ENCODE results near the gene DCBLD1.

DCBLD1 gene

DNA sequence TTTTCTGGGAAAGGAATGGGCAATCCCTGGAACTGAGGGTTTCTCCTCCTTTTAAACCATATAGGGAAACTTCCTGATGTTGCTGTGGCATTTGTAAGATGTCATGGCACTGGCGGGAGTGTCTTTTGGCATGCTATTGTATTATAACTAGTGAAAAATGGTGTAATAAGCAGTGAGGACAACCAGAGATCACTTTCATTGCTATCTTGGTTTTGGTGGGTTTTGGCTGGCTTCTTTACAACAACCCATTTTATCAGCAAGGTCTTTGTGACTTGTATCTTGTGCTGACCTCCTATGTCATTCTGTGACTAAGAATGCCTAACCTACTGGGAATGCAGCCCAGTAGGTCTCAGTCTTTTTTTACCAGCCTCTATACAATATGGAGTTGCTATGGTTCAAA is 9.1 kb upstream of the DCBLD1 start:
- no peak for DNase-seq

DNA sequence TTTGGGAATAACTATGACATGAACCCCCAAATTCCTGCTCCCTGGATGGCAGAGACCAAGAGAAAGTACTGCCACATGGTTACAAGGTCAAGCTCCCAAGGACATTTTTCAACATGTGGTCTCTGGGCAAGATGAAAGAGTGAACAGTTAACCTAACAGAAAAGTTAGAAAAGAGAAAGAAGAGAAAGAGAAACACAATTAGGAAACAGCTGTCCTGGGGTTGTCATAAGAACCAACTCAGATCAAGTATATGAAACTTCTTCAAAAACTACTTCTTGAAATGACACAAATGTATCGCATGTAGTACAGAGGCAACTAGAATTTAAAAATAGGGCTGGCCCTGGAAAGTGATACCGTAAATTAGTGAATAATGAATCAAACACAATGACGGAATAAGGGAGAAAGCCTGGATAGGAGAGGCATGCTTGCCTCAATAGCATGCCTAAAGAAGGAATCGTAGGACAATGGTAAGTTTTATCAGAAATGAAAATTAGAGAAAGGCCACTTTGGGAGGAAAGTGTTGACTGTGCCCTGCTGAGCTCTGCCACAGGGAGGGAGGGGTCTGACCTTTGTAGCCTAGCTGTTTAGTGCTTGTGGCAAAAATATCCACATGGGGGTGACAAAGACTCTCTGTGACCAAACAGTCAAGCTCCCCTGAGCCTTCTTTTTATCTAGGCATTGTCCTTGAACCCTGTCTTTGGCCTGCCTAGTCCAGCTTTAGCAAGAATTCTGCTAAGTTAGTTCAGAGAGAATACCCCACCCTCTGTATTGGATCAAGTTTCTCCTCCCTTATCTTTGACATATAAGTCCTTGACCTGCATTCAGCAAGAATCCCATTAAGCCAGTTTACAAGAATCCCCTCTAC is 4.3 kb upstream of the DCBLD1 start:
- no peak for DNase-seq

DNA sequence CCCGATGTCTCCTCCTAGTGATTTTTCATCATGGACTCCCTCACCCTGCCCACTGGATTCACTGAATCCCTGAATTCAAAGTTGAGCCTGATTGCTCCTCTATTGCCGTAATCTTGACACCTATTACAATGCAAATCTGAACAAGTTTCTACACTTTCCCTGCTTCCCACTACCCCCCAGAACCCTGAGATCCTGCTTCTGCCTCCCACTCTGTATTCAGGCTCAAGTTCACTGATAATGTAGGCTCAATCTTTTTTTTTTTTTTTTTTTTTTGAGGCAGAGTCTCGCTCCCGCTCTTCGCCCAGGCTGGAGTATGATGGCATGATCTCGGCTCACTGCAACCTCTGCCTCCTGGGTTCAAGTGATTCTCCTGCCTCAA is 3.6 kb upstream of the DCBLD1 start:
- no peak for DNase-seq

DNA sequence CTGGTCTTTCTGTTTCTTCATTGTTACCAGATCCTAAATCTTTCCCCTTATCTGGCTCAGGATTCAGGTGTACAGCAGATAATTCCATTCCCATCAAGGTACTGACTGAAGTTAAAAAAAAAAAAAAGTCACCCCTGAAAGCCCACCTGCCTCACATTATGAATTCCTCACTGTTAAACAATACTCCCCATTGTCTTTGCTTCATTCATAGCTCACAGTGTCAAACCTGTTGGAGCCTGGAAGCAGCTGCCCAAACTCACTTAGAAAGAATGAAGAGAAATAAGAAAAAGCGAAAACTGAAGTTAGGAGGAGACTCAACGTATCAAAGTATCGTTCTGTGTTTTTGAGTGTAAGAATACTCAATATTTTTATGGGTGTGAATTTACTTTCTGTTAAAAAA is 1.8 kb upstream of the DCBLD1 start:
- no peak for DNase-seq

GRCh38 chr6:117481278-117481925 is 1.1 kb upstream of the DCBLD1 start:
- no peak for DNase-seq

DNA sequence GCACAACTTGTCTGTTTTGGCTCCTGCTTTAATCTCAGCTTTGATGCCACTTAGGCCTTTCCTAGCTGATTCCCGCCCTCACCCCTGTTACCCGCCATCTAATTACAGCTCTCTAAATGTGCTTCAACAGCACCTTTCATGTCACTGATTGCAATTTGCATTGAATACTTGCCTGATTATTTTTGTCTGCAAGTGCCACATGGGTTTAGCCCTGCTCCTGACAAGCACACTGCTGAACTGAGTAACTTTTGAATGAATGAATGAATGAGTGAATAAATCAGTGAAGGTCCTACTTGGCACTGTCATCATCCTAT is 591 bp upstream of the DCBLD1 start:
- no peak for DNase-seq

DNA sequence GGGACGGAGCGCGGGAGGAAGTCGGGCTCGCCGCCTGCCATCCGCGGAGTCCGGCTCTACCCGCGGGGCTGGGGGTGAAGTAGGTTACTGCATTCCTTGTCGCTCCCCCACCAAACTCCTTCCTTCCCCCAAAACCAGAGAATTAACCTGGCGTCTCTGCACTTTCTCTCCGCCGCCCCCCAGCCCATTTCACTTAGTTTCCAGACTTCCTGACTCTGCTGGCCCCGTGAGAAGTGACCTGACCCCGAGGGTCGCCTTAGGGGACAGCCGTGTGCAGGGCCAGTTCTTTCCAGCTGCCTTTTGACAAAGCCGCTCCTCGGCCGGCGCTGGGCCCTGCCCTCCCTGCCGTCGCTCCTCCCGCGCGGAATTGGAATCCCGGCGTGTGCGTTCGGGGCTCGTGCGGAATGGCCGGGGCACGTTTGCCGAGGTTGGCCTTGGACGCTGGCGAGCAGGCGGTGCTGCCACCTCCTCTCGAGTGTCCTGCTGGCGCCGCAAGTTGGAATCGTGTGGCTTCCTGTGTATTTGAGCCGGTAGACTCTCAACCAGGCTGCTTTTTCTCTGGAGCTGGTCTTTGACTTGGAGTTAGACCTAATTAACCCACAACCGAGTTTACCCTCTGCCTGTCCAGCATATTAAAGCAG is 650 bp downstream of the DCBLD1 start:
- no peak for DNase-seq

DNA sequence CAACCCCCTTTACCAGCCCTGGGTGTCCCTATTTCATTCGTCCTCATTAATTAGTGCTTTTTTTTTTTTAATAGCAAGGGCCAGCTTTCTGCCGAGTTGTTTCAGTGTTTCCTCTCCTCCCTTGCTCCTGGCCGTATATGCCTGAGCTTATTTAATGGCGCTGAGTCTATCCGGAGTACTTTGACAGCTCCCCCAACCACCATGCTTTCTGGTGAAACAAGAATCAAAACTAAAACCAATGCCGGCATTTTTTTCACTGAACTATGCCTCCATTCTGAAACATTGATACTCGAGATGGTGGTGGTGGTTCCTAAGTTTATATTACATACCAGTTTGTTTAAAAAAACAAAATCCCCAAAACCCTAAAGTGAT is 1.2 kb downstream of the DCBLD1 start:
- no peak for DNase-seq

DNA sequence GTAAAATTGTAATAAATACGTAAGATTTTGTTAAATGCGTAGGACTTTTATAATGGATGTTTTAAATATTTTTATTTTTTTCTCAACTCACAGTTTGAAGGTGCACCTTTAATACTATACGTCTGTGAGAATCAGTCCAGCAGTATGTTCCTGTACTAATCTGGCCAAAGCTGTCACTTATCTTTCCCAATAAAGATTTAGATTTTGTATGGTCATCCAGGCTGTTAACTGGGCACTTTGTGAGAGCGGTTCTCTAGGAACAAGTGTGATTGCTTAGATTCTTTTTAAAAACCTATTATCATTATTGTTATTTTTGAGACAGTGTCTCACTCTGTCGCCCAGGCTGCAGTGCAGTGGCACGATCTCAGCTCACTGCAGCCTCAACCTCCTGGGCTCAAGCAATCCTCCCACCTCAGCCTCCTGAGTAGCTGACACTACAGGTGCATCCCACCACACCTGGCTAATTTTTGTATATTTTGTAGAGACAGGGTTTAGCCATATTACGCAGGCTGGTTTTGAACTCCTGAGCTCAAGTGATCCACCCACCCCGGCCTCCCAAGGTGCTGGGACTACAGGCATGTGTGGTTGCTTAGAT is 1.7 kb downstream of the DCBLD1 start:
- DNase-seq, result no peak

DNA sequence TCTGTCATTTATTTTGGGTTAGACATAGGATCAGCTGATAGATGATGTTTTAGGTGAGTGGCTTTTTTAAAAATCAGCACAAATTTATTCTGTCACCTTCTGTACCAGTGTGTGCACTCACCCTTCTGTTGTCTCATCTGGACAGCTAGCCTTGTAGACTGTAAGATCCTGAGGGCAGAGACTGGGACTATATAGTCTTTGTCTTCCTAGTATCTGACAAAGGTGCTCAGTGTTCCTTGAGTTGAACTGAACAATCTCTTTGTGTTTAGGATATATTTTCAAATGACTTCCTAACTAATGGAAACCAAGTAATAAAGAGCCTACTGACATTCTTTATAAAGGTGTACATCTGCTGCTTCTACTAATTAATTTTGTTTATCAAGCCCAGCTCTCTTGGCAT is 3.0 kb downstream of the DCBLD1 start:
- DNase-seq, result no peak

- DNase-seq, result no peak
These were observed 5.3 kb downstream of the DCBLD1 start for GRCh38 chr6:117487821-117488220.

DNA sequence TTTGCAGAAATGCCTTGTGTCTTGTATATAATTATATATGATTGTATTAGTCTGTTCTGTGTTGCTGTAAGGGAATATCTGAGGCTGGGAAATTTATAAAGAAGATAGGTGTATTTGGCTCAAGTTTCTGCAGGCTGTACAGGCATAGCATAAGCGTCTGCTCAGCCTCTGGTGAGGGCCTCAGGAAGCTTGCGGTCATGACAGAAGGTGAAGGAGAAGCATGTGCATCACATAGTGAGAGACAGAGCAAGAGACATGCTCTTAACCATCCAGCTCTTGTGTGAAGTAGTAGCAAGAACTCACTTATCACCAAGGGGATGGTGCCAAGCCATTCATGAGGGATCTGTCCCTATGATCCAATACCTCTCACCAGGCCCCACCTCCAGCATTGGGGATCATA is 6.5 kb downstream of the DCBLD1 start:
- no peak for DNase-seq

DNA sequence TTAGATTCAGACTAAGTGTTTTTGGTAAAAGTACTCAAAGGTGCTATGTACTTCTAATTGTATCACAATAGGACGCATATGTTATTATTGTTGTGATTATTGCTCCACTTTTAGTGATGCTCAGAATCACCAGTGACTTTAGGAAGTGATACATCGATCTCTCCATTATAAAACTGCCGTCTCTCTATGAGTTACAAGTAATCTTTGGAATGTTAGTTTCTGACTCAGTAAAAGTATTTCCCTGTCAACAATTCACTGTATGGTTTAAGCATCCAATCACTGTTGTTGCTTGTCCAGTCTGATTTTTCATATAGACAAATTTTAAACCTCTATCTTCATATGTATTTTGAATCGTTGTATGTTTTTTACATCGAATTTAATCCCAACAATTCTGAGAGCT is 9.4 kb downstream of the DCBLD1 start:
- no peak for DNase-seq

GRCh38 chr6:117493470-117493869 is 11.0 kb downstream of the DCBLD1 start:
- no peak for DNase-seq

DNA sequence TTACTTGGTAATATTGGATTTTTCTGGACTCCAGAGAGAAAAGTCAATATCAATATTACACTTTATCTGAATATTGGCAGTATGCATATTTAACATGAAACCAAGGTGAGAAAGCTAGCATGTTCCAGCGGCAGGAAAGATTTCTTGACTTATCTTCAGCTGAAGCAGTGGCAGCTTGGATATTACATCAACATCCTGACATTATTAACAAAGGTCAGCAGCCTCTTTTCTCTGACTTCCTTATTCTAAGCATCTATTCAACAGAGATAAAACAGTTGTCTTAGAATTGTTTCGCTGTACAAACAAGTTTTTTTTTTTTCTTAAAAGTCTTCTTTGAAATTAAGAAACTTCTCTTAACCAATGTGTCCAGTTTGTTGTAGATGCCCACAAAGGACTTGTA is 11.8 kb downstream of the DCBLD1 start:
- no peak for DNase-seq

DNA sequence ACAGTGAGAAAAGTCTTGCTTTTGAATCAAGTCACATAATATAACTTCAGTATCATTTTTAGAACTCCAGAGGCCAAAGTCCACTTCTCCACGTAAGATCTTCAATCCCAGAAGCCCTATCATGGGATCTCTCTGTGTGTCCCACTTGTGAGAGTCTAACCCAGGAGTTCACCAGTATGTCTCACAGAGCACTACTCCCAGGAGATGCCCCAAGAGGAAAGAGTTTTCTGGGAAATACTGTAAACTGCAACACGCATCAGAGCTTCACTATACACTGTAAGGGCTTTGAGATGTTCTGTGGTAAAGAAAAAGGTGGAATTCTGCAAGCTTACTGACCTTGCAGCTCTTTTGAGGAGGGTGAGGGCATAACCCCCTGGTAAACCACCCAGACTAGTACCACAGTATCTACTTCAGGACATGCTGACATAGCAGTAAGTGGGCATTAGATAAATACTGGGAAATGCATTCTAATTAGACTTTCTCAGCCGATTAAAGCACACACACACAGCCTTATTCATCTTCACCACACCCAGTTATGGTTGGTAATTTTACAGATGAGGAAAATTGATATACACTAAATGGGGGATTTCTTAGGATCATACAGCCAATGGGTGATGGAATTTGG is 12.3 kb downstream of the DCBLD1 start:
- DNase-seq, result no peak

- no peak for DNase-seq
These were observed 13.0 kb downstream of the DCBLD1 start for GRCh38 chr6:117495425-117495824.

- no peak for DNase-seq
These were observed 13.4 kb downstream of the DCBLD1 start for GRCh38 chr6:117495869-117496268.

- no peak for DNase-seq
These were observed 14.0 kb downstream of the DCBLD1 start for GRCh38 chr6:117496383-117496990.

GRCh38 chr6:117497237-117497636 is 14.8 kb downstream of the DCBLD1 start:
- no peak for DNase-seq

DNA sequence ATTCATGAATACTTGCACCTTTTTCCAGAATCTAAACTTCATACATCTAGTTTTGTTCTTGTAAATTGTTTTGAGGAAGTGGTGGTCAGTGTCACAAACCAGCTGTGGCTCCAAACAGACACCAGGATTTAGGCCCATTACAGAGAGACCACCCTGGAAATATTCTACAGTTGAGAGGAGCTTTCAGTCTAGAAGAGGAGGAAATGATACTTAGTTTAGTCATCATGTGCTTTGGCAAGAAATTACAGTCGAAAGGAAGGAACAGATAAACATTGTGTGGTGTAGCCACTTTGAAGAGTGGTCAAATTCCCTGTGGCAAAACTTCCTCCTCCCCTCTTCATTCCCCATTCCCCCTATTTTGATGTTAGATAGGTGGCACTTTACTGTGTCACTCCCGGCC is 15.7 kb downstream of the DCBLD1 start:
- no peak for DNase-seq

DNA sequence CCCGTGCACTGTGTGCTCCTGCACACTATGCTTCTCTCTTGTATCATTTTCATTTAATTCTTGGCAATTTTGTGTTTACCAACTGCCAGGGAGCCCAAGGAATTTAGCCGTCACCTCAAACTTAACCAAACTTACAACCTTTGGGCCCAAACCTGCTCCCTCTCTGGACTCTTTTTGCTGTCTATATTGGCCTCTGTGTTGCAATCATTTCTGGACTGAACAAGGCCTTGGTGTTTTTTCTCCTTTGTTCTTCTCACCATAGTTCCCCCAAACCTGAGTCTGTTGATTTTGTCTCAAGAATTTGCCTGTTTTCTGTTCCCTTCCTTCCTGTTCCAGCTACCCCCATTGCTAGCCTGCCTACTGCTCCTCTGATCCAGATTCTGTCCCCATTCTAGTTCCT is 19.2 kb downstream of the DCBLD1 start:
- DNase-seq, result no peak

DNA sequence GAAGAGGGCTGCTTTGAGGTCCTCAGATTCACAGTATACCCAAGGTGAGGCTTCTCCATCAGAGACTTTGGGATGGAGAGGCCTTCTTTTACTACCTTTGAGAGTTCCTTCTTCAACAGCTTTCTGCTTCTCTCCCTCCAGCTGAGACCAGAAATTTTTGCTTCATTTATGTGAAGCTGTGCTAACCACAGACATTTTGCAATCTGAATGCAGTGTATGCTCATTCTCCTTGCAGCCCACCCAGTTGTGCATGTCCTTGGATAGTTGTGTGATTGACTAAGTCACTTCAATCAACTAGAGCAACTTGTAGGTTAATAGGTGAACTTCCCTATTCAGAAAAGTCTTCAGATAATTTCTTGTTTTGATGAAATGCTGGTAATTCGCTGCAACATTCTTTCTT is 20.1 kb downstream of the DCBLD1 start:
- DNase-seq, result no peak
